Testis (tissue), 2 donors: ENCODE results near the gene TENM4.

ENCODE experiments used
- CTCF ChIP-seq, 3 experiments: fragments of 450-650 bp in 2 of 3; fragments of 200-600 bp in 1 of 3; sonication (generic) in 1 of 3; IDR thresholded peaks; one replicate each; pipeline ENCODE4 v1.5.1; 2016 to 2019; ENCODE audit warnings: antibody characterized with exemption in 3 of 3, mild to moderate bottlenecking in 2 of 3, moderate library complexity in 1 of 3
- POLR2A ChIP-seq: fragments of 450-650 bp; IDR thresholded peaks from one replicate; pipeline ENCODE4 v1.6.1; 2017; ENCODE audit warnings: antibody characterized with exemption, mild to moderate bottlenecking, moderate library complexity

GRCh38 chr11:79437278-79437980 lies 3.4 kb downstream of the TENM4 start:
- no peak for TF ChIP-seq POLR2A
- no peak for TF ChIP-seq CTCF (IDR thresholded peaks at IDR 0.05)
